ENCODE measurements around the gene NNT.

DNA sequence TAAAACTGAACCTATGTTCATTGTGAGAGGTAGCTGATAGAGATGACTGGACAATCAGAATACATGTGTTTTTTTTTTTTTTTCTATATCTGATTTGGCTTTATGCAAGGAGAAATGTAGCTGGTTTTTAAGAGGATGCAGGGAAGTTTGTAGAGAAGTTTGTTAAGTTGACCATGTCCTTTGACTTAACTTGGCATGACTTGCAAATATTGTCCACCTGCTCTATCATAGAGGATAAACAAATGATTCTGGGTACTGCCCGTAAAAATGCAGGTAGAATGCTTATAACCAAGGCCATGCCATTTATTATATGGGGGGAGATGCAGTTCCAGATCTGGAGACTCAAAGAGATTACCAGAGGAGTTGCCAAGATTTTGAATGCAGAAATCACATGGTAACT is 13.7 kb upstream of the NNT start:
- TF ChIP-seq, protein P1, sequence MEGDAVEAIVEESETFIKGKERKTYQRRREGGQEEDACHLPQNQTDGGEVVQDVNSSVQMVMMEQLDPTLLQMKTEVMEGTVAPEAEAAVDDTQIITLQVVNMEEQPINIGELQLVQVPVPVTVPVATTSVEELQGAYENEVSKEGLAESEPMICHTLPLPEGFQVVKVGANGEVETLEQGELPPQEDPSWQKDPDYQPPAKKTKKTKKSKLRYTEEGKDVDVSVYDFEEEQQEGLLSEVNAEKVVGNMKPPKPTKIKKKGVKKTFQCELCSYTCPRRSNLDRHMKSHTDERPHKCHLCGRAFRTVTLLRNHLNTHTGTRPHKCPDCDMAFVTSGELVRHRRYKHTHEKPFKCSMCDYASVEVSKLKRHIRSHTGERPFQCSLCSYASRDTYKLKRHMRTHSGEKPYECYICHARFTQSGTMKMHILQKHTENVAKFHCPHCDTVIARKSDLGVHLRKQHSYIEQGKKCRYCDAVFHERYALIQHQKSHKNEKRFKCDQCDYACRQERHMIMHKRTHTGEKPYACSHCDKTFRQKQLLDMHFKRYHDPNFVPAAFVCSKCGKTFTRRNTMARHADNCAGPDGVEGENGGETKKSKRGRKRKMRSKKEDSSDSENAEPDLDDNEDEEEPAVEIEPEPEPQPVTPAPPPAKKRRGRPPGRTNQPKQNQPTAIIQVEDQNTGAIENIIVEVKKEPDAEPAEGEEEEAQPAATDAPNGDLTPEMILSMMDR (IDR thresholded peaks at IDR 0.05): no peak
- no peak for TF ChIP-seq POLR2A (IDR thresholded peaks at IDR 0.05)
